HG03575 (cell line): ENCODE results near the gene FAM222A.

ENCODE experiments used
- ATAC-seq: cut with Tn5 transposase; IDR thresholded peaks from one replicate; pipeline ENCODE4 v1.9.1; 2021; ENCODE audit not compliant: unreplicated experiment, insufficient number of reproducible peaks, low FRiP score; ENCODE audit errors: extremely low read depth

FAM222A gene

GRCh38 chr12:109765446-109765810, 51.8 kb downstream of the FAM222A start:
- ATAC-seq, result no peak

DNA sequence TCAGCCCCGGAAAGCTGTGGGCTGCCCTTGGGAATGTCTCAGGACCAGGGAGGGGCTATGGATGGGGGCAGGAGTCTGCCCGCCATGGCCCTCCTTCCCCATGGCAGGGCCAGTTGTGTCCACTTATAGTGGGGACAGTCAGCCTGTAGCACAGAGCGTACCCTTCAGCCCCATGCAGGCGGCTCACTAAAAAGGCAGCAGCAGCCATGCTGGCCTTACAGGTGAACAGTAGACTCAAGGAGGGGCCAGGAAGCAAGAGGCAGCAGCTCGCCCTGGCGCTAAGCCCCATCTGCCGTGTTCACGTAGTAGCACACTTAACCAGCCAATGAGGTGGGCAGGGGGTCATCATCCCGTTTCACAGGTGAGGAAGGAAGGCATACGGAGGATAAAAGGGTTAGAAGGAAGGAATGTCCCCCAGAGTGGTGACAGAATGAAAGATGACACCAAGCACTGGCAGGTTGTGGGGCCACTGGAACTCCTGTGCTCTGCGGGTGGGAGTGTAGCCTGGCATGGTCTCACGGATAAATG, 52.7 kb downstream of the FAM222A start:
- no peak for ATAC-seq

DNA sequence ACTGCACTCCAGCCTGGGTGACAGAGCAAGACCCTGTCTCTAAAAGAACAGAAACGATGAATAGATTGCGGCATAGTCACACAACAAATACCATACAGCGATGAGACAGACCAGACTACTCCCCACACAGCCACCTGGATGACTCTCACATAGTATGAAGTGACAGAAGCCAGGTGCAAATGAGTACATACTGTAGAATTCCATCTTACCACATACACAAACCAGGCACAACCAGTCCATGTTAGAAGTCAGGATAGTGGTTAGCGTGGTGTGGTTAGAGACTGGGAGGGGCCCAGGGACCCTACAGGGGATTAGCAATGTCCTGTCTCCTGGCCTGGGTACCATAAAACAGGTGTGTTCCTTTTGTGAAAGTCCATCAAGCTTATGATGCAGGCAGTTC, 53.8 kb downstream of the FAM222A start:
- ATAC-seq, result no peak

- no peak for ATAC-seq
These were observed 54.6 kb downstream of the FAM222A start for GRCh38 chr12:109767991-109768900.

GRCh38 chr12:109768901-109769670, 55.5 kb downstream of the FAM222A start:
- no peak for ATAC-seq

DNA sequence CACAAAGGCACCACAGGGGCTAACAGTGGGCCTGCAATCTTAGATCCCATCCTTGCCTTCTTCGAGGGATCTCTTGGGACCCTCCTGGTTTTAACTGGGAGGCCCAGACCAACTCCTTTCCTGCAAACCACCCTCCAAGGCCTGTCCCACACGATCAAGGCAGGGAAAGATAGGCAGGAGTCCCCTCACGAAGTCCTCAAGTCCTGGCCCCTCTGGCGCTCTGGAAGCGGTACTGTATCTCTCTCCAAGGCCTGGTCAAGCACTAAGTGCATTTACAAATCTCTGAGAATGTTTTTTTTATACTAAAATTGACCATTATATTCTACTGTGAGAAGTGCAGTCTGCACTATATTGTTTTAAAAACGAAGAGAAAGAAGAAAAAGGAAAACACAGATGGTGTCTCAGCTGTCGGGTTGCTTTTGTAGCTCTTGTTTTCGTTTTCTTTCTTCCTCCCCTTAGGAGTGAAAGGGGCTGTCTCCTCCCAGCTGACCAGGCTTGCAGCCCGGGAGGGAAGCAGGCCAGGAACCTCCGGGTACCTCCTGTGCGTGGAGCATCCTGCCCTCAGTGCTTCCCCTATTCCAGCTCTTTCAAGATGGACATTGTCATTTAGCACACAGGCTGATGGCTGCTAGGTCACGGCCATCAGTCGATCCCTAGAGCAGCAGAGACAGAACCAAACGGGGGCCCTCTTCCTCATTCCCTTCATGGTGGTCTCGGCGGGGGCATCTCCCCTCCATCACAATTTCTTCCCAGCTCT, 56.7 kb downstream of the FAM222A start:
- ATAC-seq, result no peak

GRCh38 chr12:109770861-109771670, 57.4 kb downstream of the FAM222A start:
- ATAC-seq, result no peak

- ATAC-seq, result no peak
These were observed 58.4 kb downstream of the FAM222A start for GRCh38 chr12:109771746-109772621.

- no peak for ATAC-seq
These were observed 59.1 kb downstream of the FAM222A start for GRCh38 chr12:109772622-109773321.

GRCh38 chr12:109773384-109774011, 59.9 kb downstream of the FAM222A start:
- no peak for ATAC-seq

DNA sequence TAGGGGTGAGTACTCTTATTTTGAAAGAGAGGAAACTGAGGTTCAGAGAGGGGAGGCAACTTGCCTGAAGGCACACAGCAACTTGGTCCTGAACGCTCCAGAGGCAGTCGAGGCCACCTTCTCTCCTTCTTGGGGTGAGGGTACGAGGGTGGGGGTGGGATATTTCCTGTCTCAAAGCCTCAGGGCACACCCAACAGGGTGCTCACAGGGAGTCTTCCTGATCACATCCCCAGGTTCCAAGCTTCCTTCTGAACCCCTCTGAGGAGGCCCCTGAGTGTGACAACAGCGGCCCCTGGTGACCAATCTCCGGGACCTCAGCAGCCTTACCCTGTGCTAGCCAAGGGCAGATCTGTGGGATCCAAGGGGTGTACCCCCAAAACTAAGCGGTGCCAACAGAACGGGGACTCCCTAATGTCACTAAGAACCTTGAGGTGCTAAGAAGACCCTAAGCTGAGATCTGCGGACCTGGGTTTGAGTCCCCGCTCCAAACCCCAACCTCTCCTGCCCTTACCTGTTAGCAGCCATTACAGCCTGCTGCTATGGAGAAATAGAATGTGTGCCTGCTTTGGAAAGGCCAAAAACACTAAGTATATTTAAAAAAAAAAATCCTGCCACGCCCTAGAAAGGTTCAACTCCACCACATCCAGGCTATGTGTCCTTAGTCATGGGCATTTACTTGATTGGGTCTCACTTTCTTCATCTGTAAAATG, 61.7 kb downstream of the FAM222A start:
- no peak for ATAC-seq

GRCh38 chr12:109776624-109777023, 63.0 kb downstream of the FAM222A start:
- ATAC-seq, result no peak

DNA sequence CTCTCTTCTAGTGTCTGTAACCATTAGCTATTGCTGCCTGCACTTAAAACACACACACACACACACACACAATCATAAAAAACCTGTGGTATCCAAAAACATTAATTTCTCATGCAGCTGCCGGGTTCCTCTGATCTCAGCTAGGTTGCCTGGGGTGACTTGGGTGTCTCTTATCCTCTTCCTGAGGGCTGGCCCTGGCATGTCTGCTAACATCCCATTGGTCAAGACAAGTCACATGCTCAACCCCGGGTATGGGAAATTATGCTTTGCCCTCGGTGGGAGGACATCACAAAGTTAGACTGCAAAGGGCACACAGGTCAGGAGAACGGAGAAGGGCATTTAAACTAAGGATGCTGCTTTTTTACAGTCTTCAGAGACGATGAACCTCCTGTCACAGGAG, 63.9 kb downstream of the FAM222A start:
- ATAC-seq, result no peak

- ATAC-seq, result no peak
These were observed 65.1 kb downstream of the FAM222A start for GRCh38 chr12:109778684-109779083.

GRCh38 chr12:109779382-109779781, 65.8 kb downstream of the FAM222A start:
- ATAC-seq, result no peak

DNA sequence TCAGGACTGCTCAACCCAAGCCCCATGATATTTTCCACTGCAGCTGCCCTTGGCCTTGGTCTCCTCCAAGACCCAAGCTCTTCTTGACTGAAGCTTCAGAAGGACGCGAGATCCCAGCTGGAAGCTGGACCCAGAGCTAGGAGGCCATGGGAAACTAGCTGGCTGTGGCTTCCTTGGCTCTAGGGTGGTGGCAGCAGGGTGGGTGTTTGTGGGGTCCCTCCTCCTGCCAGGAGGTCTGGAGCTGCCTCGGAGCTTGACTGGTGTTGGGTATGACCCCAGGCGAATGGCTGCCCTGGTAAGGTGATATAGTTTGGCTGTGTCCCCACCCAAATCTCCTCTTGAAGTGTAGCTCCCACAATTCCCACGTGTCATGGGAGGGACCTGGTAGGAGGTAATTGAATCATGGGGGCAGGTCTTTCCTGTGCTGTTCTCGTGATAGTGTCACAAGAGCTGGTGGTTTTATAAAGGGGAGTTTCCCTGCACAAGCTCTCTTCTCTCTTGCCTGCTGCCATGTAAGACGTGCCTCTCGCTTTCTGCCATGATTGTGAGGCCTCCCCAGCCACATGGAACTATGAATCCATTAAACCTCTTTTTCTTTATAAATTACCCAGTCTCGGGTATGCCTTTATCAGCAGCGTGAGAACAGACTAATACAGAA, 68.2 kb downstream of the FAM222A start:
- no peak for ATAC-seq
